Stimulated activated CD8-positive, alpha-beta memory T cell treated with anti-CD3 and anti-CD28 coated beads, Interleukin-15, amount 100 ng/mL, for 4 hours (primary cell): ENCODE results near the gene RPGRIP1.
"Not testable (repeated sequence)": the region's sequence is repeated elsewhere in the genome, so short reads cannot be mapped to it uniquely, and the experiment has no call there.

ENCODE experiments used
- DNase-seq, 2 donors: peaks; one replicate each; pipeline ENCODE4 v3.0.0-alpha.2; 2020; ENCODE audit warnings: low read depth in 2 of 2

Gene RPGRIP1

DNA sequence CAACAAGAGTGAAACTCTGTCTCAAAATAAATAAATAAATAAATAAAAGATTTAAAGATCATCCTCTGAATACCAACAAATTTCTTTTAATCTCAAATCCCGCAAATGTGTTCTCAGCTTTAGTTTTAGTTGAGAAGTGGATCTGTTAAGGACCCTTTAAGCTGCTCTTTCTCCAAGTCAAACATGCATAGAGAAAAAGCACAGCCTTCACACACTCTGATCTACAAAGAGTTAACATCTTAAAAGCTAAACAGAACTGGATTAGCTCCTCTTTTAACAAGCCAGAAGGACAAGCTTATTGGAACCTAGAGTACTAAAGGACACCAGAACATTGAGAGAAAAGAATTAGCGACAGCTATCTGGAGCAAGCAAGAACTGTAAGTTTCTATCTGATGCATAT is at the start of gene RPGRIP1:
TSS of gene RPGRIP1 (plus strand) at position 301 of the 400 bp plus-strand sequence. CDS start 7,894 bp downstream, outside the sequence.
- DNase-seq, result no peak

DNA sequence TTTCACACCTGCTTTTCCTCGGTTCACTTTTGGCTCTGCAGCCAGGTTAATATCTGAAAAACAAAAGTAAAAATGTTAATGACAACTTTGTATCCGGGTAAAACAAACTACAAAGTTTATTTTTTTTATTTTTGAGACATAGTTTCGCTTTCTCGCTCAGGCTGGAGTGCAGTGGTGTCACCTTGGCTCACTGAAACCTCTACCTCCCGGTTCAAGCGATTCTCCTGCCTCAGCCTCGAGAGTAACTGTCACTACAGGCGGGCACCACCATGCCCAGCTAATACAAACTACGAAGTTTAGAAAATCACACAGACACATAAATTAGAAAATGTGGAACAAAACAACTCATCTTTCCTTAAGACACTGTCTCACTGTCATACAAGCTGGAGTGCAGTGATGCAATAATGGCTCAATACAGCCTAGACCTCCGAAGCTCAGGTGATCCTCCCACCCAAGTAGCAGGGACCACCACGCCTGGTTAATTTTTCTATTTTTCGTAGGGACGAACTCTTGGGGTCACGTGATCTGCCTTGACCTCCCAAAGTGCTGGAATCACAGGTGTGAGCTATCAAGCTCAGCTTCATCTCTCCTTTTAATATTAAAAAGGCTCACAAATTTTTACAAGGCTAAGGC is 48.7 kb upstream of the RPGRIP1 start:
- no peak for DNase-seq

DNA sequence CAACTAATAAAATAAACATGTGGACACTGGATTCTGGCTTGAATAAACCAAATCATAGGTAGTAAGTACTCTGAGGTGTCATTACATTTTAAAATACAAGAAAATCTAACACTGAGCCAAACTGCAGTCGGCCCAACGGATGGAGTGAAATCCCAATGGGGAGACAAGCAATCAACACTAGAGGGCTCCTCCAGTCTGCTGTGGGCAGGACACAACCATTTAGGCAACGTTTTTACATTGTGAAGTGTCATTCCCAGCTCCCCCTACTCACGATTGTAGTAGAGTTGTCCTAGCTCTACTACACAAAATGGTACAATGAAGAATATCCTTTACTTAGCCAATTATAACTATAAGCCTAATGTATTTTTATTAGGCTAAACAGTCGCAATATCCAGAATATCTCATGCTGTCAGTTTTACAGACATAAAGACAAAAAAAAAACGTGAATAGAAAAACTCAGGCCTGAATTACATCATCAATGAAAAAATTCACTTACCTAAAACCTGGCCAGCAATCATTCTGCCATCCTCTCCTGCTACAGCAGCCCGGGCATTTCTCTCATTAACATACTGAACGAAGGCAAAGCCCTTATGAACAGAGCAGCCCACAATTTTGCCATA is 46.3 kb upstream of the RPGRIP1 start:
- DNase-seq, result no peak

DNA sequence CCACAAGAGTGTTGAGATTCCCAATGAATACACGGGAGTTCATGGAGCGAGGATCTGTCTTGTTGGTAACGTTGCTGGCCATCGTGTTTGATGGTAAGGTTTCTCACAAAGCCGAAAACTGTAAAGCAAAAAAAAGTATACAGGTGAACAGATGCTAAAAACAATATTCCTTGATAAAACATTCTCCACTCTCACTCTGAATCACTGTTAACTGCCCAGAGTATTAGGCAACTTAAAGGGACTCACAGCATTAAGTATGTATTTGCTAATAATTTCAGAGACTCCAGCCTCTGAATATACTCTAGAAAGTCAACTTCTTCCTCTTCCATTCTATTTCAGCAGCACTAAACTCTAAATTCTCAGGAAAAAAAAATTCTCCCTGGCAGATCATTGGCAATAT is 45.8 kb upstream of the RPGRIP1 start:
- DNase-seq, result no peak

DNA sequence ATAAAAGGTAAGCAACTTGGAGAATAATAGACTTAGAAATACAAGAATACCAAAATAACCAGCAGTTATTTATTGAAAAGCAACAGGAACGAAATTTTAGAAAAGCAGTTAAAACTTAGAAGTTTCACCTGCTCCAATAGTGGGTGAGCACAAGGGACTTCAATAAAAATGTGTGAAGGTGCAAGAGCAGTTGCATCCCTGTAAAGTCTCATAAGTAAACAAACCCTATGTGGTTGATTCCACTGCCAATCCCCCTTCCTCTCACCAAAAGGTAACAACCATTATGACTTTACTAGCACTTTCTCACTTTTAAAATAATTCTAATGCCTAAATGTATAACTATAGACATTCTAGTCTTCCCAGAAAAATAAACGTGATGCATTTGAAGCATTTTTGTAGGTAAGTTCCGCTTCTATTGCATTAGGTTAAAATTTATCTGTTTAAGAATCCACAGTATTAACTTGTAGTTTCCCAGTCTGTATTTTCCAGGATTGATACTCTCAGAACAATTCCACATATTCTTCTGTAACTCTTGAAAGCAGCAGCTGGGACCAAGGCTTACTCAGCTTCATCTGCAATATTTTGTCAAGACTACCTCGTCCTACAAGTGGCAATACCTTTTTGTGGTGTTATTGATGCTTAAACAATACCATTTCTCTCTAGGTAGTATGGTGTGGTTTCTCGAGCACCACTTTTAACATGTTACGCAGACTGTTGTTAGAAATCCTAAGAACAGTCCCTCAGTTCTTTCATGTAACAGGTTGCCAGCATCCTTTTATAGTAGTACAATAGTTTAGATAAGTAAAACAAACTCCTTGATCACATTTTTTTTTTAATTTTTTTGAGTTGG is 42.7 kb upstream of the RPGRIP1 start:
- DNase-seq, result no peak

DNA sequence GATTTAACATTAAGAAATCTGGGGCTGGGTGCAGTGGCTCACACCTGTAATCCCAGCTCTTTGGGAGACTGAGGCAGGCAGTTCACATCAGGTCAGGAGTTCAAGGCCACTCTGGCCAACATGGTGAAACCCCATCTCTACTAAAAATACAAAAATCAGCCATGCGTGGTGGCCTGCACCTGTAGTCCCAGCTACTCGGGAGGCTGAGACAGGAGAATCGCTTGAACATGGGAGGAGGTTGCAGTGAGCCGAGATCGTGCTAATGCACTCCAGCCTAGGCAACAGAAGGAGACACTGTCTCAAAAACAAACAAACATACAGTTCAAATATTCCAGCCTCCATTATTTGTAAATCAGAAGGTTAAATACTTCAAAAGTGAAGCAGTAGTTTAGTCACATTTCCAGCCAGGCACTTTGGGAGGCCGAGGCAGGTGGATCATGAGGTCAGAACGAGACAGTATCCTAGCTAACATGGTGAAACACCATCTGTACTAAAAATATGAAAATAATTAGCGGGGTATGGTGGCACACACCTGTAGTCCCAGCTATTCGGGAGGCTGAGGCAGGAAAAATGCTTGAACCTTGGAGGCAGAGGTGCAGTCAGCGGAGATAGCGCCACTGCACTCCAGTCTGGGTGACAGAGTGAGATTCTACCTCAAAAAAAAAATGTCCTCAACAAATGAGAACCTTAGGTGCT is 40.9 kb upstream of the RPGRIP1 start:
- DNase-seq, result no peak

DNA sequence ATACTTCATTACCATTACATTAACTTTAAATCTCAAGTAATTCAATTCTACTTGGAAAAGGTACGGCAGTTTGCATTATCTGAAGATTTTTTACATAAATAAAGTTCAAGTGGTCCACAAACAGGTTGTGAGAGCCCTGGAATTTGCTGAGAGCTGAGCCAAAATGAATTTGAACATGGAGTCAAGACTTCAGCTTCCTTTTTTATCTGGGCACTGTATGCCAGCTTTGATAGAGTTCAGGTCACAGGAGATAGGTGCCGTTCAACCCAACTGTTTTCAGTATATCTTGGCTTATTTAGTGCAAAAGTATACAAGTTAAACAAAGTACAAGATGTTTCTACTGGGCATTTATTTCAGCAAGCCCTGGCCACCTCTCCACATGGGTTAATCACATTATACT is 39.5 kb upstream of the RPGRIP1 start:
- DNase-seq, result no peak

DNA sequence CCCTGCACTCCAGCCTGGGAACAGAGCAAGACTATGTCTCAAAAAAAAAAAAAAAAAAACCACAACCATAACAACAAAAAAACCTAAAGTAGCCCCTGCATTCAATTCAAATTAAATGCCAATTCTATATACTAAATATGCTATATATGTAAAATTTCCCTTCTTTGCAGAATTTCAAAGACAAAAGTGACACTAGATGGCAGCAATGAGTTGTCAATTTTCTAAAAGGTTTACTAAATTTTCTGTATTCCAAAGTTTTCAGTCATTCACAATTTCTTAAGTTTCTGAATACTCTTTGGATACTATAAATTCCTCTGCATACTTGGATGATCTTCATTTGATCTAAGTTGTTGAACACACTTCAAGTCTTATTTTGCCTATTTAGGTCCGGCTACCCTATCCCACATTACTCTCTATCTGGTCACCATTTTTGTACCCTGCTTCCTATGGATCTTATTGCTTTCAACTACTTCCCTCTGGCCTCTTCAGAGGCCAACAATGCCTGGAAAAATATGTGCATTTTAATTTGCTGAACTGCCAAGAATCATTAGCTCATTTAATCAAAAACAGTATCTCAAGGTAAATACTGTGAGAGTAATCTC is 38.6 kb upstream of the RPGRIP1 start:
- DNase-seq, result no peak

DNA sequence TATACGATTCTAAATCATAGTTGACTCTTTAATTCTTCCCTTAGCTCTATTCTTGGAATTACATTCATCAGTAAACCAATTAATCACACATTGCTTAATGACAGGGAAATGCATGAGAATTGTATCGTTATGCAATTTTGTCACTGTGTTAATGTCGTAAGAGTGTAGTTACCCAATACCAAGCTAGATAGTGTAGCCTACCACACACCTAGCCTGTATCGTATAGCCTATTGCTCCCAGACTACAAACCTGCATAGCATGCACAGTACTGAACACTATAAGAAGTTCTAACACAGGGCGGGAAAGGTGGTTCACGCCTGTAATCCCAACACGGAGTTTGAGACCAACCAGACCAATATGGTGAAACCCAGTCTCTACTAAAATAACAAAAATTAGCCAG is 35.3 kb upstream of the RPGRIP1 start:
- DNase-seq, result no peak

DNA sequence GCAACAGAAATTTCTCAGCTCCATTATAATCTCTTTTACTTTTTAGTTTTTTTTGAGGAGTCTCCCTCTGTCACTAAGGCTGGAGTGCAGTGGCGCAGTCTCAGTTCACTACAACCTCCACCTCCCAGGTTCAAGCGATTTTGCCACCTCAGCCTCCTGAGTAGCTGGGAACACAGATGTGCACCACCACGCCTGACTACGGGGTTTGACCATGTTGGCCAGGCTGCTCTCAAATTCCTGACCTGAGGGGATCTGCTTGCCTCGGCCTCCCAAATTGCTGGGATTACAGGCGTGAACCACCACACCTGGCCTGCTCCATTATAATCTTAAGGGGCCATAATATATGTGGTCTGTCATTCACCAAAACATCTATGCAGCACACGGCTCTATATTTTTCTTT is 34.1 kb upstream of the RPGRIP1 start:
- no peak for DNase-seq

DNA sequence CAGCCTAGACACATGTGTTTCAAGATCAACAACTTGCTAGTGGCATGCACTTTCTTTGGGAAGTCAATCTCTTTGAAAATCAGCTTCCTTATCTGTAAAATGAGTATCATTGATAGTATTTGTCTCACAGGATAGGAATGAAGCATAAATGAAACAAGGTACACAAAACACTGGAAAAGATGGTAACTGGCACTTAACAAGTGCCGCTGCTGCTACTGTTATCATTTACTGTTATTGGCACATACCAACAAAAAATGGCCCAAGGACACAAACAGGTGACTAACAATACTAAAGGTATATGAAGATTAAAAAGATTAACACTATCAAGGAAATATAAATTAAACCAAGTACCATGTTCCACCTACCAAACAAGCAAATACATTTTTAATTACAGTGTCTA is 31.5 kb upstream of the RPGRIP1 start:
- DNase-seq, result no peak

DNA sequence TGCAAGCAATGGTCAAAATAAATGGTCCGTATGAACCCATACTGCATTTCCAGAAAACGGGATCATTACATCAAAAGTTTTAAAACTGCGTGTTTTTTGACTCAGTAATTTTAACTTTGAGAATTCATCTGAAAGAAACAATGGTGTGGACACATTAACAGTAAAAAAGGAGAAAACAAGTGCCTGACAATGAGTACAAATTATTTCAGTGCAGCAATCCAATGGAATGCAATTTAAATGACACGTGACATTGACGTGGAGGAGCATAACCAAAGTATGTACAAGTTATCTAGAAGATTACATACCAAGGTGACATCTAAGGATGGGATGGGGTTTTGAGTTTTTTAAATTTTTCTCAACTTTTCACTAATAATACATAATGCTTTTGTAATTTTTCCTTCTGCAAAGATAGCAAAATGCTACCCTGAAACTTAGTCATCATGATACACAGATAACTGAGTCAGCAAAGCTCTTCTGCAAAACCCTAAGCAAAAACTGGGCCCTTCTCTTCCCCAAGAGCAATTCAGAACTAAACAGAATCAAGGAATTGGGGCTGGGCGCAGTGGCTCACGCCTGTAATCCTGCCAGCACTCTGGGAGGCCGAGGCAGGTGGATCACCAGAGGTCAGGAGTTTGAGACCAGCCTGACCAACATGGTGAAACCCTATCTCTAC is 31.0 kb upstream of the RPGRIP1 start:
- DNase-seq, result no peak

DNA sequence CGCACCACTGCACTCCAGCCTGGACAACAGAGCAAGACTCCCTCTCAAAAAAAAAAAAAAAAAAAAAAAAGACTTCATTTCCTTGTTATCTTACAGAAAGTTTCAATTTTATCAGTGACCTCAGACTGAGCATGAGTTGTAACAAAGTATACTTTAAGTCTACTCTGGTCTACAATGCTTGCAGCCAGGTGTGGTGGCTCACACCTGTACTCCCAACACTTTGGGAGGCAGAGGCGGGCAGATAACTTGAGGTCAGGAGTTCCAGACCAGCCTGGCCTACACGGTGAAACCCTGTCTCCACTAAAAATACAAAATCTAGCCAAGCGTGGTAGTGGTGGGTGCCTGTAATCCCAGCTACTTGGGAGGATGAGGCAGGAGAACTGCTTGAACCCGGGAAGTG is 28.7 kb upstream of the RPGRIP1 start:
- no peak for DNase-seq

DNA sequence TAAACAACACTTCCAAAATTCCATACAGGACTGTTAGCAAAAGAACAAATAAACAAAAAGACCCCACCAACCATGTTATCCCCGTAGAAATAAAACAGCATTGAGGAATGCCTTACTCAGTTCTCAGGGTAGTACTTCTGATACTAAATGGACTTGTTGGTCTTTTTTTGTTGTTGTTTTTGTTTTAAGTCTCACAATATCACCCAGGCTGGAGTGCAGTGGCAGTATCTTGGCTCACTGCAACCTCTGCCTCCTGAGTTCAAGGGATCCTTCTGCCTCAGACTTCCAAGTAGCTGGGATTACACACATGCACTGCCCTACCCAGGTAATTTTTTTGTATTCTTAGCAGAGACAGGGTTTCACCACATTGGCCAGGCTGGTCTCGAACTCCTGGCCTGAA is 27.7 kb upstream of the RPGRIP1 start:
- no peak for DNase-seq

DNA sequence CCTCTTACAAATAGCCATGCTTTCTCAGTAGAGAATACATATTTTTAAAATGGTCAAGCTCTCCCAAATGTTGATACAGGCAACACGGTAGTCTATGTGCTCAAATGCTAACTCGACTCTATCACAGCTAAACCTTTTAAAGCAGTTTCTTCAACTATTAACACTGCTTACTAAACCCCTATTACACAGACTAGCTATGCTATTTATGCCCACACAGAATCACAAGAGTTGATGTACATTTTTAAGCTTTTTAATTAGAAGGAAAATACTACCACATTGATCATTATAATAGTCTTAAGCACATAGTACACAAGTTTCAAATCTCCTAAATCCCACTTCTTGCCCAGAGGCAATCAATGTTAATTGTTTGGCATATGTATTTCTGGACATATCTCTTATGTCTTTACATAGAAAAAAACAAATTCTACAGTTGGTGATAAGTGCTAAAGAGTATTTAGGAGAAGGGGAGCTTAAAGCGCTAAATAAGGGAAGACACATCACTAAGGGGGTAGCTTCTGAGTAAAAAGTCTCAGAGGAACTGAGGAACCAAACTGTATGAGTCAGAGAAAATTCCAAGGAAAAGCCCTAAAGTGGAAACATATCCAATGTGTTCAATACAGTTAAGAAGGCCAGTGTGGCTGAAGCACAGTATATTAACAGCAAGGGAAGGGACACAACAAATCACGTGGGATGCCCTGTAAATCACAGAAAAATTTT is 24.3 kb upstream of the RPGRIP1 start:
- no peak for DNase-seq

DNA sequence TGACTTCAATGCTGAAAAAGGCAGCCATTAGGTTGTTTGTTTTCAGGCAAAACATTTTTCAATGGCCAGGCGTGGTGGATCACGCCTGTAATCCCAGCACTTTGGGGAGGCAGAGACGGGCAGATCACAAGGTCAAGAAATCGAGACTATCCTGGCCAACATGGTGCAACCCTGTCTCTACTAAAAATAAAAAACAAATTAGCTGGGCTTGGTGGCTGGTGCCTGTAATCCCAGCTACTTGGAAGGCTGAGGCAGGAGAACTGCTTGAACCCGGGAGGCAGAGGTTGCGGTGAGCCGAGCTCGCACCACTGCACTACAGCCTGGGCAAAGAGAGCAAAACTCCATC is 23.8 kb upstream of the RPGRIP1 start:
- DNase-seq, result not testable (repeated sequence)

DNA sequence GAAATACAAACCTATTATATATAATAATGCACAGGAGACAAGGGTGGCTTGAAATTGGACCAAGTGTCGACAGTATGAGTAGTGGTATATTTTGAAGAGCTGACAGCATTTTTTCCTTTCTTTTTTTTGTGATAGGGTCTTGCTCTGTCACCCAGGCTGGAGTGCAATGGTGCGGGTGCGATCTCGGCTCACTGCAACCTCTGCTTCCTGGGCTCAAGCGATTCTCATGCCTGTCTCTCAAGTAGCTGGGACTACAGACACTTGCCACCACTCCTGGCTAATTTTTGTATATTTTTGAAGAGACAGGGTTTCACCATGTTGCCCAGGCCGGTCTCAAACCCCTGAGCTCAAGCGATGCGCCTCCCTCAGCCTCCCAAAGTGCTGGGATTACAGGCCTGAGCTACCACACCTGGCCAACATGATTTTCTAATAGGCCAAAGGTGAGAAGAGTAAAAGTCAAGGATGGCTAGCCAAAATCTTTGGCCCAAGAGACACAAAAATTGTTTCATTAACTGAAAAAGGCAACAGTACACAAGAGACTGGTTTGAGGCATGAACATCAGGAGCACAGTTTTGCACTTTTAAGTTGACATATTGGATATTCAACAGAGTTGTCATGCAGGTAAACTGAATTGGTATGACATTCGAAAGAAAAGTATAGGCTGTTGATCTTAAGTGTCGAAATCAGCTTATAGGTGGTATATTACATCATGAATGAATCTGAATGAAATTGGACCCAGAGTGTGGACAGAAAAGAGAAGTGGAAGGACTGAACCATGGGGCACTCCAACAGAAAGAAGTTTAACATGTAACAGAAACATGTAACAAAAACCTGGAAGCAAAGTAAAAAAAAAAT is 23.1 kb upstream of the RPGRIP1 start:
- no peak for DNase-seq

DNA sequence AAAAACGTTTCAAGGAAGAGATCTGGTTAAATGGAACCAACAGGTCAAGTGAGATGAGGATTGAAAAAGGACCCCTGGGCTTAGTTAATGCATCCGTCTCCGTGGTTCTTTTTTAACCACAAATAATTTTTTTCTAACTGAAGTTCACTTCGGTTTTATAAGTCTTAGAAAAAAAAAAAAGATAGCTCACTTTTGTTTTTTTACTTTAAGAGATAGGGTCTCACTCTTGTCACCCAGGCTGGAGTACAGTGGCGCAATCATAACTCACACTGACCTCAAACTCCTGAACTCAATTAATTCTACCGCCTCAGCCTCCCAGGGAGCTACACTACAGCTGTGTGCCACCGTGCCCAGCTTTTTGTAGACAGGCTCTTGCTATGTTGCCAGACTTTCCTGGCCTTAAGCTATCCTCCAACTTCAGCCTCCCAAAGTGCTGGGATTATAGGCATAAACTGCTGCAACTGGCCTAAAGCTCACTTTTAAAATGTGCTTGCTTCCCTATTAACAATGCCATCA is 22.4 kb upstream of the RPGRIP1 start:
- DNase-seq, result no peak

DNA sequence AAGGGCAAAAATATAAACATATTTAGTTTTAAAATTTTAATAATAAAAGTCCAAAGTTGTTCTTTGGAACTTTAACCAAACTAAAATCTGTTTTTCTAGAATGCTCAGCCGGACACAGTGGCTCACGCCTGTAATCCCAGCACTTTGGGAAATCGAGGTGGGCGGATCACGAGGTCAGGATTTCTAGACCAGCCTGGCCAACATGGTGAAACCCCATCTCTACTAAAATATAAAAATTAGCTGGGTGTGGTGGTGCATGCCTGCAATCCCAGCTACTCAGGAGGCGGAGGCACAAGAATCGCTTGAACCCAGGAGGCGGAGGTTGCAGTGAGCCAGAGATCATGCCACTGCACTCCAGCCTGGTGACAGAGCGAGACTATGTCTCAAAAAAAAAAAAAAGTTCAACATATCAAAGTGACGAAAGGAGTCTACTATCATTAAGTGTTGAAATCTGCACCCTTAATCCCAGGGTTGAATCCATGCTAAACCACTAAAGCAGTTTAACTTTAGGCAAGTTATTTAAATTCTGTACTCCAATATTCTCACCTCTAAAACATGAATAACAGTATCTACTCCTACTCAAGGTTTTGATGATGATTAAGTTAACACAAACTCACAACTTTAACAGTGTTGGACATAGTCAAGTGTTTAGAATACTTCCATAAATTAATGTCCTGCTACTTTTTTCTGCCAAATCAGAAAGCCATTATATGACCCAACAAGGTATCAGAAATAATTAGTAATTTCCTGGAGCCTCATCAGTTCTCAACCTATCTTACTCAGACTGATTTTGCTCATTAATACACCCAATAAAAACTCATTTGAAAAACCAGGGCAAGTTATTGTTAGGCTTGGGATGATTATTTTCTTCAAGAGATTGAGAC is 21.6 kb upstream of the RPGRIP1 start:
- no peak for DNase-seq
